Choroid plexus epithelial cell (primary cell): ENCODE data around the gene WDR74.
"Not testable (repeated sequence)": the region's sequence is repeated elsewhere in the genome, so short reads cannot be mapped to it uniquely, and the experiment has no call there.

Experiments
- DNase-seq: peaks from one replicate; pipeline ENCODE4 v3.0.0-alpha.2; 2010; ENCODE audit warnings: low read depth
- H3K4me3 ChIP-seq: 2 replicates; pipeline ENCODE4 v1.5.1; 2011; ENCODE audit warnings: low read depth, mild to moderate bottlenecking, control low read depth, low read length, moderate library complexity
- TF ChIP-seq, protein P1 (sequence below): conservative IDR thresholded peaks from 2 replicates; pipeline ENCODE4 v1.5.1; 2011; ENCODE audit warnings: low read depth, mild to moderate bottlenecking, control low read depth, inconsistent platforms, low read length, moderate library complexity

Gene WDR74

DNA sequence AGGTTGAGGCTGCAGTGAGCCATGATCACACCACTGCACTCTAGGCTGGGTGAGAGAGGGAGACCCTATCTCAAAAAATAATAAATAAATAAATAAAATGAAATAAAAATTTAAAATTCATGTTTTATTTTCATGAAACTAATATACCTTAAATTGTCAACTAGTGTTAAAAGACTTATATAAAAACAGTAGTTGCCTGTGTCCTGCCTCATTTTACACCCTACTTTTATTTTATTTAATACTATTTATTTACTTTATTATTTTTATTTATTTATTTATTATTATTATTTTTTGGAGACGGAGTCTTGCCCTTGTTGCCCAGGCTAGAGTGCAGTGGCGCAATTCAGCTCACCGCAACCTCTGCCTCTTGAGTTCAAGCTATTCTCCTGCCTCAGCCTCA lies 4.8 kb upstream of the WDR74 start:
- TF ChIP-seq, protein P1, sequence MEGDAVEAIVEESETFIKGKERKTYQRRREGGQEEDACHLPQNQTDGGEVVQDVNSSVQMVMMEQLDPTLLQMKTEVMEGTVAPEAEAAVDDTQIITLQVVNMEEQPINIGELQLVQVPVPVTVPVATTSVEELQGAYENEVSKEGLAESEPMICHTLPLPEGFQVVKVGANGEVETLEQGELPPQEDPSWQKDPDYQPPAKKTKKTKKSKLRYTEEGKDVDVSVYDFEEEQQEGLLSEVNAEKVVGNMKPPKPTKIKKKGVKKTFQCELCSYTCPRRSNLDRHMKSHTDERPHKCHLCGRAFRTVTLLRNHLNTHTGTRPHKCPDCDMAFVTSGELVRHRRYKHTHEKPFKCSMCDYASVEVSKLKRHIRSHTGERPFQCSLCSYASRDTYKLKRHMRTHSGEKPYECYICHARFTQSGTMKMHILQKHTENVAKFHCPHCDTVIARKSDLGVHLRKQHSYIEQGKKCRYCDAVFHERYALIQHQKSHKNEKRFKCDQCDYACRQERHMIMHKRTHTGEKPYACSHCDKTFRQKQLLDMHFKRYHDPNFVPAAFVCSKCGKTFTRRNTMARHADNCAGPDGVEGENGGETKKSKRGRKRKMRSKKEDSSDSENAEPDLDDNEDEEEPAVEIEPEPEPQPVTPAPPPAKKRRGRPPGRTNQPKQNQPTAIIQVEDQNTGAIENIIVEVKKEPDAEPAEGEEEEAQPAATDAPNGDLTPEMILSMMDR, result no peak
- DNase-seq, result no peak
- H3K4me3 ChIP-seq, result no peak overlapping the region

DNA sequence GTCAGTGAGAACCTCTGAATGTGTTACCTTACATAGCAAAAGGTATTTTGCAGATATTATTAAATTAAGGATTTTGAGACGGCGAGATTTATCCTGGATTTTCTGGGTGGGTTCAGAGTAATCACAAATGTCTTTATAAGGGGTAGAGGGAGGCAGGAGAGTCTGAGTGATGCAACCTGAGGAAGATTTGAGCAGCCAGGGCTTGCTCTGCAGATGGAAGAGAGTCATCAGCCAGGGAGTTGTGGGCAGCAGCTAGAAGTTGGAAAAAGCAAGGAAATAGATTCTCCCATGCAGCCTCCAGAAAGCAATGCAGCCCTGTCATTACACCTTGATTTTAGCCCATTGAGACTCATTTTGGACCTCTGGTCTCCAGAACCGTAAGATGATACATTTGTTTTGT lies 4.1 kb upstream of the WDR74 start:
- TF ChIP-seq, protein P1, result no peak
- DNase-seq, result no peak

GRCh38 chr11:62842891-62843290 lies 3.5 kb upstream of the WDR74 start:
- not testable (repeated sequence) for H3K4me3 ChIP-seq

More for the DNA sequence above, 4.1 kb upstream of the WDR74 start:
- no peak overlapping the region for H3K4me3 ChIP-seq

DNA sequence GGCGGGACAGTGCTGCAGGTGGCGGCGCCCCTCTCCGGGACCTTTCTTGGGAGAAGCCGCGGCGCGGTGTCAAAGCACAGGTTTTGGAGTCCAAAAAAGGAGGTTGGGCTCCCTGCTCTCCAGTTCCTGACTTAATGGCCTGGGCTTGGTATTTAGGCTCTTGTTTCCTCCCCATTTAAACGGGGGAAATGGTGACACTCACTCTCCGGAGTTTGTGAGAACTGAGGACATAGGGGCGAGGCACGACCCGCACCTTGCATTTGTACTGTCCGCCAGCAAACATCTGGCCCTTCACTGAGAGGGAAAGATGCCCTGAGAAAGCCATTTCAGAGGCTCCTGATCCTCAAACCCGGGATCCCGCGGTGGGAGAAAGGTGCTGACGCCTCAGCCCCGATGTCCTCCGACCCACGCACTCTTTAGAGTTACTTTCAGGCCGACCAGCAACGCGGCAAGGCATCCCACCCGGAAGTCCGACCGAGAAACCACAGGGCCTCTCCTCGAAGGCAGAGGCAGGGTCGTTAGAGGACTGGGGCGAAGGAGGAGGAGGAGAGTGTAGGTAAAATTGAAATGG lies 2.9 kb upstream of the WDR74 start:
- TF ChIP-seq, protein P1, result no peak
- peak overlapping the region; percentile 57 for H3K4me3 ChIP-seq
- DNase-seq, result peak; percentile 29

More at GRCh38 chr11:62842891-62843290, 3.5 kb upstream of the WDR74 start:
- not testable (repeated sequence) for DNase-seq

- peak overlapping the region; percentile 57 for H3K4me3 ChIP-seq
- TF ChIP-seq, protein P1, result no peak
- DNase-seq, result peak; percentile 100
Observed at GRCh38 chr11:62841361-62842170, 2.2 kb upstream of the WDR74 start.

GRCh38 chr11:62840721-62841360 lies 1.5 kb upstream of the WDR74 start:
- peak overlapping the region; percentile 40 for H3K4me3 ChIP-seq
- peak; percentile 87 for DNase-seq

- H3K4me3 ChIP-seq, result no peak overlapping the region
- DNase-seq, result no peak
- TF ChIP-seq, protein P1, result no peak
Observed at GRCh38 chr11:62835336-62835735, 4.1 kb downstream of the WDR74 start.
